ENCODE measurements around the gene MOV10L1.

GRCh38 chr22:50070366-50070765, 19.4 kb upstream of the MOV10L1 start:
- no peak for TF ChIP-seq CTCF (IDR thresholded peaks at IDR 0.05)
- no peak for TF ChIP-seq POLR2A (IDR thresholded peaks at IDR 0.05)
- TF ChIP-seq EP300 (IDR thresholded peaks at IDR 0.05) = no peak

All from suprapubic skin (tissue), 3 donors.